ENCODE results near the gene RIN3. TPM values are rescaled to one million over a fixed set of nuclear protein-coding genes. Genes with fewer than 3 reads are reported as not detected.

Gene RIN3
- total and polyA plus RNA-seq, 10 of the 15 experiments (the other 5 are each of a cell fraction or from before 2014, with no cell fraction given) = 0.91 to 23.3 (median 6.3) TPM

- DNase-seq (ENCODE audit: low read depth, low spot score) (no peak), FAIRE-seq (no peak), ATAC-seq (no peak)
- no peak overlapping the region for H2AFZ ChIP-seq (ENCODE audit: control insufficient read depth, low read depth, low read length)
- ChIA-PET SMC1A (ENCODE audit: uncharacterized antibody, unreplicated experiment) (interaction anchor here (0.6 to 1.5 kb wide), 2 partner anchors 13 to 268 kb away, joined by 3 to 10 read pairs; no protein-coding TSS in a partner anchor), CTCF (interaction anchor here (2.0 to 3.0 kb wide), 2 partner anchors 9 to 13 kb away, joined by 6 to 14 read pairs; no protein-coding TSS in a partner anchor), RAD21 (ENCODE audit: unreplicated experiment) (interaction anchor here (1.0 to 1.4 kb wide), 3 partner anchors 15 to 48 kb away, joined by 3 to 4 read pairs (median 3); no protein-coding TSS in a partner anchor), POLR2A (interaction anchor here (0.6 kb wide), 1 partner anchor 71 kb away, joined by 3 read pairs; no protein-coding TSS in a partner anchor)
- no TSS peak for BruUV-seq (replicated peaks)
- intact Hi-C loops (cut with micrococcal nuclease; ENCODE audit: unreplicated experiment) (no loop called here), in situ Hi-C loops (cut with MboI) (no loop called here)
- no peaks in the 10 kb centered on the region for H3K36me3 ChIP-seq (ENCODE audit: control insufficient read depth in 2 of 2, insufficient read depth in 2 of 2, low read length in 1 of 2)
- no peaks in the 10 kb centered on the region for H3K4me1 ChIP-seq (ENCODE audit: control insufficient read depth, insufficient read depth, low read length)
- H3K27me3 ChIP-seq (replicated peaks in 1 of 2; ENCODE audit: control insufficient read depth in 2 of 2, insufficient read depth in 2 of 2, low read length in 1 of 2) = no peaks in the 10 kb centered on the region
- WGBS (ENCODE audit: insufficient coverage, insufficient replicate concordance, low lambda C conversion rate, missing lambda C conversion rate) = 61% methylated on average over 3 of the region's 3 CpGs
- no peak overlapping the region for H3K4me3 ChIP-seq
- no peak overlapping the region for H3K4me2 ChIP-seq (ENCODE audit: control insufficient read depth, insufficient read depth)
- no peak overlapping the region for H3K9ac ChIP-seq (ENCODE audit: control insufficient read depth, insufficient read depth, low read length)
- H3K79me2 ChIP-seq (ENCODE audit: control insufficient read depth, insufficient read depth, low read length) = no peaks in the 10 kb centered on the region
- TF ChIP-seq BMI1 (IDR thresholded peaks at IDR 0.05; ENCODE audit: borderline replicate concordance) (no peak), BACH1 (IDR thresholded peaks at IDR 0.05; ENCODE audit: borderline replicate concordance) (no peak)
- no peaks in the 10 kb centered on the region for H4K20me1 ChIP-seq (ENCODE audit: control insufficient read depth, insufficient read depth)
- no peak overlapping the region for H3K27ac ChIP-seq (ENCODE audit: control insufficient read depth, insufficient read depth)
- H3K9me3 ChIP-seq (replicated peaks; ENCODE audit: control insufficient read depth, insufficient read depth, low read length) = no peaks in the 10 kb centered on the region; the same call in 2 of the 3 replicates
Measured at GRCh38 chr14:92473969-92474535, 39.5 kb upstream of the RIN3 start.

- ChIA-PET CTCF (interaction anchor here (2.0 to 3.0 kb wide), 2 partner anchors 10 to 14 kb away, joined by 6 to 14 read pairs; no protein-coding TSS in a partner anchor), SMC1A (ENCODE audit: uncharacterized antibody, unreplicated experiment) (no interaction called here), POLR2A (no interaction called here), RAD21 (ENCODE audit: unreplicated experiment) (no interaction called here)
- Histone ChIP-seq H2AFZ (ENCODE audit: control insufficient read depth, low read depth, low read length) (no peak overlapping the region), H3K4me2 (ENCODE audit: control insufficient read depth, insufficient read depth) (no peak overlapping the region), H3K9me3 (replicated peaks; ENCODE audit: control insufficient read depth, insufficient read depth, low read length) (no peaks in the 10 kb centered on the region; the same call in 2 of the 3 replicates), H3K9ac (ENCODE audit: control insufficient read depth, insufficient read depth, low read length) (no peak overlapping the region), H3K4me3 (no peak overlapping the region), H4K20me1 (ENCODE audit: control insufficient read depth, insufficient read depth) (no peaks in the 10 kb centered on the region), H3K36me3 (ENCODE audit: control insufficient read depth in 2 of 2, insufficient read depth in 2 of 2, low read length in 1 of 2) (no peaks in the 10 kb centered on the region), H3K27me3 (replicated peaks in 1 of 2; ENCODE audit: control insufficient read depth in 2 of 2, insufficient read depth in 2 of 2, low read length in 1 of 2) (no peaks in the 10 kb centered on the region), H3K79me2 (ENCODE audit: control insufficient read depth, insufficient read depth, low read length) (no peaks in the 10 kb centered on the region), H3K4me1 (ENCODE audit: control insufficient read depth, insufficient read depth, low read length) (no peaks in the 10 kb centered on the region), H3K27ac (ENCODE audit: control insufficient read depth, insufficient read depth) (no peak overlapping the region)
- BruUV-seq (replicated peaks) = no TSS peak
- FAIRE-seq (no peak), ATAC-seq (no peak), DNase-seq (ENCODE audit: low read depth, low spot score) (no peak)
- intact Hi-C loops (cut with micrococcal nuclease; ENCODE audit: unreplicated experiment) (no loop called here), in situ Hi-C loops (cut with MboI) (no loop called here)
- no peak for TF ChIP-seq CTCF (IDR thresholded peaks at IDR 0.05 in 2 of 3, conservative IDR thresholded peaks at IDR 0.05 in 1 of 3; ENCODE audit: control insufficient read depth in 2 of 3, extremely low read depth in 1 of 3, insufficient read depth in 1 of 3, low read depth in 3 of 3, low read length in 3 of 3)
- no peak for TF ChIP-seq CREM (IDR thresholded peaks at IDR 0.05; ENCODE audit: low read depth)
- TF ChIP-seq SUZ12 (IDR thresholded peaks at IDR 0.05; ENCODE audit: unreplicated experiment) = no peak
- no peak for TF ChIP-seq NFYA (IDR thresholded peaks at IDR 0.05; ENCODE audit: borderline replicate concordance, low read depth, low read length)
- TF ChIP-seq KAT2A (conservative IDR thresholded peaks at IDR 0.05; ENCODE audit: control insufficient read depth, low read depth, low read length) = no peak
- TF ChIP-seq CHD1 (IDR thresholded peaks at IDR 0.05; ENCODE audit: low read depth, low read length) = no peak
- WGBS (ENCODE audit: insufficient coverage, insufficient replicate concordance, low lambda C conversion rate, missing lambda C conversion rate) = 47% methylated on average over 1 of the region's 1 CpG
Measured at GRCh38 chr14:92475037-92475436, 38.5 kb upstream of the RIN3 start.
